ENCODE data around the gene RNU5D-1. TPM values are rescaled to one million over a fixed set of nuclear protein-coding genes. Genes with fewer than 3 reads are reported as not detected.

The RNU5D-1 gene
- total and polyA plus RNA-seq, 2 of the 13 experiments (the other 11 are each of a cell fraction or from before 2014, with no cell fraction given): 165 TPM; not detected in 1

GRCh38 chr1:44701141-44701573, 29.8 kb downstream of the RNU5D-1 start (continued):
- peak; percentile 69; the same call in 1 of the 2 replicates for TF ChIP-seq ZNF292 (CRISPR knock-in tag; IDR thresholded peaks at IDR 0.05; ENCODE audit: borderline replicate concordance, low read depth)
- TF ChIP-seq ZNF772 (CRISPR knock-in tag; IDR thresholded peaks at IDR 0.05): no peak
- no peak for TF ChIP-seq FOXP1 (IDR thresholded peaks at IDR 0.05)
- TF ChIP-seq FOXP1 (CRISPR knock-in tag; IDR thresholded peaks at IDR 0.05): peak; percentile 85
- no peak for TF ChIP-seq ZNF766 (CRISPR knock-in tag; IDR thresholded peaks at IDR 0.05; ENCODE audit: borderline replicate concordance)
- TF ChIP-seq EP300 (IDR thresholded peaks at IDR 0.05; ENCODE audit: low read depth in 2 of 2, low read length in 2 of 2): peak in 1 of 2 experiments; percentile 97; a peak in 2 of 4 replicates
- peak; percentile 87 for TF ChIP-seq EP300 (CRISPR knock-in tag; IDR thresholded peaks at IDR 0.05; ENCODE audit: borderline replicate concordance)
- TF ChIP-seq ZBTB43 (CRISPR knock-in tag; conservative IDR thresholded peaks at IDR 0.05): no peak
- TF ChIP-seq ZNF510 (CRISPR knock-in tag; IDR thresholded peaks at IDR 0.05; ENCODE audit: low read depth): no peak
- no peak for TF ChIP-seq BCLAF1 (IDR thresholded peaks at IDR 0.05)
- TF ChIP-seq SIX4 (CRISPR knock-in tag; IDR thresholded peaks at IDR 0.05): 0 out of 2 replicates have a peak, but pooled peaks have one; percentile 35
- TF ChIP-seq FOXK2 (IDR thresholded peaks at IDR 0.05): no peak
- peak; percentile 87 for TF ChIP-seq RXRB (CRISPR knock-in tag; IDR thresholded peaks at IDR 0.05; ENCODE audit: borderline replicate concordance)
- TF ChIP-seq SAP130 (CRISPR knock-in tag; IDR thresholded peaks at IDR 0.05; ENCODE audit: low read depth): peak; percentile 59
- TF ChIP-seq KDM2A (CRISPR knock-in tag; IDR thresholded peaks at IDR 0.05; ENCODE audit: borderline replicate concordance, low read depth): no peak
- no peak for TF ChIP-seq ZNF446 (CRISPR knock-in tag; IDR thresholded peaks at IDR 0.05)
- TF ChIP-seq SUZ12 (IDR thresholded peaks at IDR 0.05; ENCODE audit: low read depth, low read length): no peak
- TF ChIP-seq ZNF281 (CRISPR knock-in tag; IDR thresholded peaks at IDR 0.05; ENCODE audit: borderline replicate concordance): peak; percentile 48; the same call in 1 of the 2 replicates
- 0 out of 2 replicates have a peak, but pooled peaks have one; percentile 48 for TF ChIP-seq SOX13 (IDR thresholded peaks at IDR 0.05)
- peak in 1 of 2 experiments; percentile 85; a peak in 2 of 4 replicates for TF ChIP-seq SOX13 (CRISPR knock-in tag; conservative IDR thresholded peaks at IDR 0.05 in 1 of 2, IDR thresholded peaks at IDR 0.05 in 1 of 2)
- no peak for TF ChIP-seq ZBTB21 (CRISPR knock-in tag; IDR thresholded peaks at IDR 0.05)

All from HepG2 (cell line).